Activated T-helper 1 cell treated with anti-CD3 and anti-CD28 coated beads, Interleukin-12 subunit alpha, Interleukin-12 subunit beta, Interleukin-2, Interleukin-4 antibody, amounts not matched to agents 30 ng/mL and 10 ng/mL and 1 ng/mL, durations not matched to agents 14 hours and 24 hours and 36 hours (primary cell): ENCODE results near the gene ANK3. TPM values are rescaled to one million over a fixed set of nuclear protein-coding genes. Genes with fewer than 3 reads are reported as not detected.

Experiments used
- DNase-seq: peaks from one replicate; pipeline ENCODE4 v3.0.0; 2021; ENCODE audit warnings: low spot score
- H3K27ac Mint-ChIP-seq: one replicate; pipeline ENCODE4 v1.8.0; 2021; ENCODE audit warnings: mild to moderate bottlenecking, mixed read lengths
- H3K27me3 Mint-ChIP-seq: one replicate; pipeline ENCODE4 v1.8.0; 2022; ENCODE audit warnings: mild to moderate bottlenecking, moderate library complexity, mixed read lengths; ENCODE audit not compliant: insufficient read depth
- H3K36me3 Mint-ChIP-seq: one replicate; pipeline ENCODE4 v1.8.0; 2021; ENCODE audit warnings: low read depth, mixed read lengths
- H3K4me1 Mint-ChIP-seq: one replicate; pipeline ENCODE4 v1.8.0; 2021; ENCODE audit warnings: low read depth, mixed read lengths
- H3K4me3 Mint-ChIP-seq: one replicate; pipeline ENCODE4 v1.8.0; 2021; ENCODE audit warnings: mild to moderate bottlenecking, moderate library complexity, mixed read lengths
- H3K9me3 Mint-ChIP-seq: one replicate; pipeline ENCODE4 v1.8.0; 2021; ENCODE audit warnings: mixed read lengths
- intact Hi-C: fragments of 100-400 bp; cut with micrococcal nuclease; formaldehyde crosslinking; loops from one replicate; pipeline ENCODE4 v1.15.1; 2024
- total RNA-seq: library from RNA; stranded (reverse); gene quantifications from 2 replicates; pipeline ENCODE4 v1.2.3, GENCODE V29; 2022

The ANK3 gene
- total RNA-seq, 1 donor from 2014 or later, result 26.8 TPM

DNA sequence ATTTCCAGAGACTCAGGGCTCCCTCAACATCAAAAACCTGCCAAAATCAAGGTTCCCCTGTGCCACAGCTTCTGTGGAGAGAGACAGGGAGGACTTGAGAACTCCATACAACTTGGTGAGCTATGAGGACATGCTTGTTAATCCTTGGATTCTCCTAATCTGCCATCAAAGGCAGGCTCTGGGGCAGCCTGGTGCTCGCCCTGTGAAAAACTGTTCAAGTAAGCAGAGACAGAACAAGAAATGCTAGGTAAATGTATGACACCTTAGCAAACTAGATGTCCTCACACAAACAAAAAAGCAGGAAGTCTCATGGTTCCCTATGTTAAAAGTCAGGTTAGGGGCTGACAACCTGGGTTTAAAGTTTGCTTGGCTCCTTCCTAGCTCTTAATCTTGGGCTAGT, 73.6 kb downstream of the ANK3 start:
- Mint-ChIP-seq H3K27me3 (no peaks in the 10 kb centered on the region), H3K4me3 (no peak overlapping the region), H3K4me1 (peaks cover 21% of the 10 kb centered on the region), H3K27ac (no peak overlapping the region), H3K9me3 (no peaks in the 10 kb centered on the region), H3K36me3 (peaks cover 6% of the 10 kb centered on the region)
- intact Hi-C loops, result no loop called here
- no peak for DNase-seq

DNA sequence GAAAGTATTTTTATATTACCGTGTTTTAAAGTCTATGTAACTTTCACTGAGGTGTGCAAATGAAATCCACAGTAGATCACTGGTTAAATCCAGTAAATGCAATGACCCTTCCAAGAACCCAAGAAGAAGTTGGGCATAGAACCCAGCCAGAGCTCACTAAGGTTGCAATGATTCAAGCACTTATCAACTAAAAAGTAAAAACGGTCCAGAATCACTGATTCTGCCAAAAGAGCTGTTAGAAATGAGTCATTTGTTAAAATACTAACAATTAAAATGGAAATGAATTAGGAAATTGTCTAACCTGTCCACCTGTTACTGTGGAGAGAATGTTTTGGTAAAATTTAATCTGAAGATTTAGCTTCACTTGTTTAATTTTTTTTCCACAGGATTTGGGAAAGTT, 74.4 kb downstream of the ANK3 start:
- no peaks in the 10 kb centered on the region for H3K9me3 Mint-ChIP-seq
- H3K4me3 Mint-ChIP-seq, result no peak overlapping the region
- H3K27ac Mint-ChIP-seq, result no peak overlapping the region
- peaks cover 6% of the 10 kb centered on the region for H3K36me3 Mint-ChIP-seq
- H3K4me1 Mint-ChIP-seq, result peaks cover 21% of the 10 kb centered on the region
- DNase-seq, result no peak
- no peaks in the 10 kb centered on the region for H3K27me3 Mint-ChIP-seq
- intact Hi-C loops, result no loop called here

DNA sequence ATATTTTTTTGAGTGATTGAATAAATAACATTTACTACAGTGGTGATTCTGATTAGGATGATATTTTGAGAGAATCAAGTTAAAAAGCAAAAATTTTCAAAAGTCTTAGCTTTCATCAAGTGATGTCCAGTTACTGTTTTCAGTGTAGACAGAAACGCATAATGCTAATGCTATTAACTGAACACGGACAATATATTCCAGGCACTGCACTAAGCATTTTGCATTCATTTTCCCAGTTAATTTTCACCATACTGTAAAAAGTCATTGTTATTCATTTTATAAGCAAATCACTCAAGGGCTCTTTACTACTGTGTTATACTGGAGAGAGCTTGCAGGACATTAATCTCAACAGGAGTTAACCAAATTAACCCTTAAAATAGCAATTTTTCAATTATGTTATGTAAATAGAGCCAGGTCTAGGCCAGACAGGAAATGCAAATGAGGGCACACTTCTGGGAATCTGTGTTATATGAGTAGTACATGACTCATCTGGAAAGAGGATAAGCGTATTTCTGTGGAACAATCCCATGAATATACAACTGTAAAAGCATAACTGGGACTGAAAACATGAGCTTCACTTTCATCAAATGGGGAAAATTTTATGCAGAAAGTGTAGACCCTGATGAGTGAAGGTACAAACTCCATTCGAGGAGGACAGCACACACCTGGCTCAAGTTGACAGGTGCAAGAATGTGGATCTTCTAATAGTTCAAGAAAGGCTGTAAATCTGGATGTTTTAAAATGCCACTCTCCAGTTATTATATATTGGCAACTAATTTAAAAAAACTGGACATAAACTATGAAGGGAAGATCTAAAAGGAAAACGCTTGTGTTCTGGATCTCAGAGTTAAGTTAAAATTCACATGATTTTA, 75.4 kb downstream of the ANK3 start:
- H3K27me3 Mint-ChIP-seq, result no peaks in the 10 kb centered on the region
- no peak overlapping the region for H3K27ac Mint-ChIP-seq
- H3K36me3 Mint-ChIP-seq, result peaks cover 6% of the 10 kb centered on the region
- H3K4me1 Mint-ChIP-seq, result peaks cover 24% of the 10 kb centered on the region
- intact Hi-C loops, result no loop called here
- H3K9me3 Mint-ChIP-seq, result no peaks in the 10 kb centered on the region
- DNase-seq, result no peak
- no peak overlapping the region for H3K4me3 Mint-ChIP-seq

DNA sequence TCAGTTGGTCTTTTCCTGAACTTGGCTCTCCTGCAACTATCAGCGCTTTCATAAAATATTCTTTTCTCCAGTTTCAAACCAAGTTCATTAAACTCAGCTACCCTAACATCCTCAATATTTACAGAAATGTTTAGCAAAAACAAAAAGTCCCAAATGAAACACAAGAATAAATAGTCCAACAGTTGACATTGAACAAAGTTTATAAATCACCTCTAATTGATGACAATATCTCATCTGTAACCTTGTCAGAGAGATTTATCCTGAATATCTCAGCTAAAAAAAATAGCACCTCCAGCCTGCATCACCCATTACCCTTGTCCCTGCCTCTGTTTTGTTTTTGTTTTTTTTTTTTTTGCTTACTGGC, 76.1 kb downstream of the ANK3 start:
- intact Hi-C loops, result no loop called here
- no peak overlapping the region for H3K27ac Mint-ChIP-seq
- DNase-seq, result no peak

DNA sequence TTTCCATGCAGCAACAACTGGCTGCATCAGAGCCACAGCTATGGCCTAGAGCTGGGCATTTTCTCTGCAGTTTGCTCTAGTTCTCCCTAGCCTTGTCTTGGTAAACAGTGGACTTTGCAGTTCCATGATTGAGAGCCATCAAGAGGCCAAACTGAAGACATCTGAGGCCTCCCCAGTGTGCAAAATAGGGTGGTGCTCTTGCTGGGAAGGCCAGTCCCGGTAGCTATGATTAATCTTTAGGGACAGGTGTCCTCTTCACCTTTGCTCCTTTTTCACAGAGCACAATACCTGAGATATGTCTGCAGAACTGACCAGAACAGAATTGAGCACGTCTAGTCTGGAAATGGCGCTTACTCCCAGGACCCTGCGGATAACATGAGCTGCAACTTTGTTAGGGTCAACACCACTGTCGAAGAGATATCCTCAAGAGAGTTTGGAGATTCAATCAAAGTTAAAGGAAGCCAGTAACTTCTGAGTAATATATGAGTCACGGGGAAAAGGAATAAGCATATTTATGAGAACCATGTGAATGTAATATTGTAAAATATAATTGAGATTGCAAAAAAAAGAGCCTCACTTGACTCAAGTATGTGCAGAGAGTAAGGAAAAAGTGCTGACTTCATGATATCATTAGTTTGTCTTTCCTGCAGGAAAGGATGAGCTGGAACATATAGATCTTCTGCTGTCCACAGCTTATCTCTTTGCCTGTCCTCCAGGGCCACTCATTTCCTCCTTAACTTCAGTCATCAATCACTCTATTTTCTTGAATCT, 76.7 kb downstream of the ANK3 start:
- peaks cover 6% of the 10 kb centered on the region for H3K36me3 Mint-ChIP-seq
- H3K4me3 Mint-ChIP-seq, result no peak overlapping the region

More for the DNA sequence above, 76.1 kb downstream of the ANK3 start:
- Mint-ChIP-seq H3K27me3 (no peaks in the 10 kb centered on the region), H3K4me1 (peaks cover 26% of the 10 kb centered on the region), H3K4me3 (no peak overlapping the region), H3K36me3 (peaks cover 6% of the 10 kb centered on the region), H3K9me3 (no peaks in the 10 kb centered on the region)

DNA sequence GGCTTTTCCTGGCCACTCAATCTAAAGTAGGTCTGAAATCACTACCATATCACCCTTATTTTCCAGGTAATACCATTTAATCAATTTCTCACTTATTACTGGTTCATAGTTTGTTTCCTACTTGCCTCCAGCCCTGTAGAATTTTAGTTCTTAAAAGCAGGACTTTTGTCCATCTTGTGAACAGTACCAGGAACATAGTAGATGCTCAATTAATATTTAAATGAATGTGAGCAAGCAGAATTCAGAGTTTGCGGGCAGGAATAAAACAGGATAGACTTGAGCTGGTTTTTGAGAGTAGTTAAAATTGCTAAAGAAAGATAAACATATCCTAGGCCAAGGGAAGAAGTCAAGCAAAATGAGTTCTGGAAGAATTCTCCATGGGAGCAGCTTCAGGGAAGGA, 77.9 kb downstream of the ANK3 start:
- Mint-ChIP-seq H3K9me3 (no peaks in the 10 kb centered on the region), H3K27ac (no peak overlapping the region), H3K4me3 (no peak overlapping the region), H3K27me3 (no peaks in the 10 kb centered on the region), H3K36me3 (peaks cover 6% of the 10 kb centered on the region), H3K4me1 (peaks cover 26% of the 10 kb centered on the region)
- intact Hi-C loops, result no loop called here
- DNase-seq, result no peak

More for the DNA sequence above, 76.7 kb downstream of the ANK3 start:
- H3K4me1 Mint-ChIP-seq, result peaks cover 26% of the 10 kb centered on the region
- no peaks in the 10 kb centered on the region for H3K27me3 Mint-ChIP-seq
- H3K9me3 Mint-ChIP-seq, result no peaks in the 10 kb centered on the region
- intact Hi-C loops, result no loop called here
- DNase-seq, result no peak
- H3K27ac Mint-ChIP-seq, result no peak overlapping the region

DNA sequence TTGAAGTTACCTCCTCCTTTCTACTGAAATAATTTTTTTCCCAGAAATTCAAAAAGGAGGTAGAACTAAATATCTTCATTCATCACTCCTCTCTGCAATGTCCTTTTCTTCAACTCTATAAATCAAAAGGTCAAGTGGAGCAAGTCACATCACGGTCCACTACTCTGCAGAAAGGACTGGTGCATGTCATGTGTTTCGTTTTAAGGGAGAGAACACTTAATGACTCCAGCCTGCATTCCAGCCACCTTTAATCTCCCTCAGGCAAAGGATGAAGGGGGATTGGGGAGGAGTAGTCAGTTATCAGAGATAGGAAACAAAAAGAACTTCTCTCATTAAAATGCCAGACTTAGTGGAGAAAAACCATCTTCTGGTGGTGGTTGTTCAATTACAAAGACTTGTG, 78.9 kb downstream of the ANK3 start:
- no peak overlapping the region for H3K27ac Mint-ChIP-seq
- H3K36me3 Mint-ChIP-seq, result peaks cover 7% of the 10 kb centered on the region
- H3K4me1 Mint-ChIP-seq, result peaks cover 26% of the 10 kb centered on the region
- H3K4me3 Mint-ChIP-seq, result no peak overlapping the region
- DNase-seq, result no peak
- no peaks in the 10 kb centered on the region for H3K27me3 Mint-ChIP-seq
- no peaks in the 10 kb centered on the region for H3K9me3 Mint-ChIP-seq
- intact Hi-C loops, result no loop called here

DNA sequence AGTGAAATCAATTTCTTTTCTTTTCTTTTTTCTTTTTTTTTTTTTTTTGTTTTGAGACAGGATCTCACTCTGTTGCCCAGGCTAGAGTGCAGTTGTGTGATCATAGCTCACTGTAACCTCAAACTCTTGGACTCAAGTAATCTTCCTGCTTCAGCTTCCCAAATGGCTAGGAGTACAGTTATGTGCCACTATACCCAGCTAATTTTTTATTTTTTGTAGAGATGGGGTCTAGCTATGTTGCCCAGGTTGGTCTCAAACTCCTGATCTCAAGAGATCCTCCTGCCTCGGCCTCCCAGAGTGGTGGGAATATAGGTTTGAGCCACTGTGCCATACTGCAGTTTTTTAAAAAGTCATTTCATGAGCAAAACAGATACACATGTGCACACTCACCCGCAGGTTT, 79.8 kb downstream of the ANK3 start:
- Mint-ChIP-seq H3K4me1 (peaks cover 22% of the 10 kb centered on the region), H3K27me3 (no peaks in the 10 kb centered on the region), H3K36me3 (peaks cover 7% of the 10 kb centered on the region), H3K27ac (no peak overlapping the region), H3K4me3 (no peak overlapping the region), H3K9me3 (no peaks in the 10 kb centered on the region)
- DNase-seq, result no peak
- intact Hi-C loops, result no loop called here

DNA sequence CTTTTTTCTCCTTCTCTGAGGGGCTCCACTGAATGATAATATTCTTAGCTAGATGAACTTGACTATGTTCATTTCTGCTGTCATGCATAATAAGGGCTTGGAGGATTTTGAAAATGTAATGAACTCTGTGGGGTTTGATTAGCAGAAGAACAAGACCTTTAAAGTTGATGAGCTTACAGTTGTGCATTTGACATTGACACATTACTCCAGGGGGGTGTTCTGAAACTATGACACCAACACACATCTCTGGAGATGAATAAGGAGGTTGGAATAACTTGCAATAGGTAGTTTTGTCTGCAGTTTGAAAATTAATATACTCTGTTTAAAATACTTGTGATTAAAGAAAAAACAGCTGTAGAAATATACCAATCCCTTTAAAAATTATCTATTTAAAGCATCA, 80.3 kb downstream of the ANK3 start:
- Mint-ChIP-seq H3K27me3 (no peaks in the 10 kb centered on the region), H3K4me3 (no peak overlapping the region)
- no peak for DNase-seq

DNA sequence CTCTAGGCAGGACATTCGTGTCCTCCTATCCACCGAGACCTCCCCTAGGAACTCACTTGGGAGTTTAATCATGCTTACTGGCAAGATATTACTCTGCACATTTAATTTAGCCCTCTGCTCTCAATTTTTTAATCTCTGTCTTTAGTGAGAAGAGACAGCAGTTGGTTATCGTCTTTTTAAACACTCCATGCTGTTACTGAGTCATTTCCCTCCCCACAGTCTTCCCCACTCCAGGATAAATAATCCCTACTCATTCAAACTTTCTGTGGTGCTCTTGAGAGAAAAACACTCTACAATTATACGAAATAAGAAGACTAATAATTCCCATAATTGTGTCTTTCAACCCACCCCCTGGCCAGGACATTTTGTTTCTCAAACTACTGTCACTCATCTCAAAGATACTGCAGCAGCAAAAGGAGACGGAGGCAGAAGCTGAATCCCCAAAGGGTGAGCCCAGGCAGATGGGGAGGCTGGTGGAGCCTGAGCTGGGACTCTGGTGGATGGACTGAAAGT, 84.2 kb downstream of the ANK3 start:
- no peak overlapping the region for H3K4me3 Mint-ChIP-seq
- peaks cover 5% of the 10 kb centered on the region for H3K4me1 Mint-ChIP-seq
- intact Hi-C loops, result no loop called here
- no peaks in the 10 kb centered on the region for H3K9me3 Mint-ChIP-seq
- peaks cover 1% of the 10 kb centered on the region for H3K36me3 Mint-ChIP-seq
- H3K27ac Mint-ChIP-seq, result no peak overlapping the region
- no peaks in the 10 kb centered on the region for H3K27me3 Mint-ChIP-seq
- no peak for DNase-seq

More for the DNA sequence above, 80.3 kb downstream of the ANK3 start:
- intact Hi-C loops, result no loop called here
- no peaks in the 10 kb centered on the region for H3K9me3 Mint-ChIP-seq
- no peak overlapping the region for H3K27ac Mint-ChIP-seq
- H3K36me3 Mint-ChIP-seq, result peaks cover 7% of the 10 kb centered on the region
- peaks cover 17% of the 10 kb centered on the region for H3K4me1 Mint-ChIP-seq

DNA sequence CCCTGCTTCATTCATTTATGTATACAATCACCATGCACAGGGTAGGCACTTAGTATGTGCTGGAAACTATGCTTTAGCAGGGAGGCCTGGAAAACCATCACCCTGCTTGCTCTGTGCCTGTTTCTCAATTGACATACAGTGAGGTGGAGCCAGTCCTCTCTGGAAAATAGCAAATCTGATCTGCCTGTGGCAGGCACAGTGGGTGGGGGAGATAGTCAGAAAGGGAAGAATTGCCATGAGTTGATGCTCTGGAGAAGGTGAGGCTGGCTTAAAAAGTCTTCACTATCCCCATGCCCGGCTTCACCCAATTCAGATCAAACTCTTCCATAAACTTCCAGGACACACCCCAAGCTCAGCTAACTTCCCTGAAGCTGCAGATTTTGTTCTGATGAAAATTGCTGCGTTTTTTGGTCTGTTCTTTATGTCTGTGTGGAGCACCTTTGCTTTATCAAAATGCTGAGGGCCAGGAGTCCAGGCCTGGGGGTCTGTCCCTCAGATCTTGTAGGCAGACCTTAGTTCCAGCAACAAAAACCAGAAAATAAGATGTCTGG, 84.8 kb downstream of the ANK3 start:
- Mint-ChIP-seq H3K27ac (no peak overlapping the region), H3K36me3 (peaks cover 1% of the 10 kb centered on the region), H3K4me1 (peaks cover 5% of the 10 kb centered on the region), H3K27me3 (no peaks in the 10 kb centered on the region), H3K4me3 (no peak overlapping the region), H3K9me3 (no peaks in the 10 kb centered on the region)
- no peak for DNase-seq
- intact Hi-C loops, result no loop called here

DNA sequence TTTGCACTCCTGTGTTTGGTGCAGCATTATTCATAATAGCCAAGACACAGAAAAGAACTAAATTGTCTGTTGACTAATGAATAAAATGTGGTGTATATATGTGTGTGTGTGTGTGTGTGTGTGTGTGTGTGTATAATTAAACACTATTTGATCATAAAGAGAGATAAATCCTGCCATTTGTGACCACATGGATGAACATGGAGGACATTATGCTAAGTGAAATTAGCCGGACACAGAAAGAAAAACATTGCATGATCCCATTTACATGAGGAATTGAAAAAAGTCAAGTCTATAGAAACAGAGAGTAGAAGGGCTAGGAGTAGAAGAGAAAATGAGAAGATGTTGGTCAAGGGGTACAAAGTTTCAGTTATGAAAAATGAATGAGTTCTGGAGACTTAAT, 85.9 kb downstream of the ANK3 start:
- Mint-ChIP-seq H3K9me3 (no peaks in the 10 kb centered on the region), H3K36me3 (peaks cover 1% of the 10 kb centered on the region), H3K27me3 (no peaks in the 10 kb centered on the region), H3K4me1 (no peaks in the 10 kb centered on the region), H3K4me3 (no peak overlapping the region), H3K27ac (no peak overlapping the region)
- intact Hi-C loops, result no loop called here
- DNase-seq, result no peak
